Heart right ventricle (tissue), 16 donors: Measurements from ENCODE around the gene BAIAP2L2. TPM values are rescaled to one million over a fixed set of nuclear protein-coding genes. Genes with fewer than 3 reads are reported as not detected.

Experiments
- ATAC-seq, 8 donors: fragments of 200-7000 bp; cut with Tn5 transposase; one replicate each; pipeline ENCODE4 v1.9.1; 2020; ENCODE audit warnings: mild to moderate bottlenecking in 8 of 8, moderate library complexity in 8 of 8, moderate number of reproducible peaks in 1 of 8
- DNase-seq, 2 donors: peaks; one replicate each; pipeline ENCODE4 v3.0.0-alpha.2; 2020
- H3K27ac ChIP-seq, 10 donors: fragments of 200-600 bp; sonication (generic) in 2 of 10; one replicate each; pipeline versions ENCODE4 v1.5.0 to v1.8.0; 2020 to 2022; ENCODE audit warnings: mild to moderate bottlenecking in 3 of 10
- H3K27me3 ChIP-seq, 7 donors: fragments of 200-600 bp; one replicate each; pipeline ENCODE4 v1.8.0; 2021 to 2022; ENCODE audit warnings: mild to moderate bottlenecking in 2 of 7
- H3K36me3 ChIP-seq, 9 donors: fragments of 200-600 bp; sonication (generic) in 1 of 9; one replicate each; pipeline versions ENCODE4 v1.5.0 to v1.8.0; 2020 to 2022; ENCODE audit warnings: mild to moderate bottlenecking in 2 of 9
- H3K4me1 ChIP-seq, 9 donors: fragments of 200-600 bp; sonication (generic) in 1 of 9; one replicate each; pipeline versions ENCODE4 v1.5.0 to v1.8.0; 2020 to 2022; ENCODE audit warnings: mild to moderate bottlenecking in 4 of 9
- H3K4me3 ChIP-seq, 10 donors: fragments of 200-600 bp; sonication (generic) in 2 of 10; one replicate each; pipeline versions ENCODE4 v1.5.0 to v1.8.0; 2020 to 2022; ENCODE audit warnings: mild to moderate bottlenecking in 7 of 10, moderate library complexity in 2 of 10
- H3K9me3 ChIP-seq, 11 donors: fragments of 200-600 bp in 10 of 11; sonication (generic) in 2 of 11; one replicate each; pipeline versions ENCODE4 v1.5.0 to v1.8.0; 2013 to 2022; ENCODE audit warnings: mild to moderate bottlenecking in 2 of 11, control low read depth in 1 of 11, moderate library complexity in 1 of 11
- WGBS, 2 donors: extraction: QIAGEN DNeasy Blood & Tissue Kit; methylation state at CpG; one replicate each; pipeline ENCODE4 v1.1.7; 2013; ENCODE audit warnings: inconsistent platforms in 1 of 2; 5-methylcytosine and 5-hydroxymethylcytosine counted together
- intact Hi-C, 10 donors: fragments of 100-400 bp; cut with DNase I; formaldehyde crosslinking; loops; one replicate each; pipeline versions ENCODE4 v1.11.1 to v1.14.2; 2022
- polyA plus RNA-seq, 2 donors: library from polyadenylated mRNA; stranded (reverse); fragments of 200-250 nt; gene quantifications; one replicate each; pipeline ENCODE4 v1.2.3, GENCODE V29; 2013
- total RNA-seq, 10 donors: library from RNA; stranded (reverse); fragmentation: NEBNext Ultra II Directional in 3 of 10; extraction: Animal tissue kit (Norgen Biotek cat#: 25700) in 3 of 10; gene quantifications; one replicate each; pipeline versions ENCODE4 v1.2.1 to v1.2.4, GENCODE V29; 2021 to 2023
- TF ChIP-seq, protein P1 (sequence below), 9 donors: fragments of 200-600 bp; sonication (generic) in 2 of 9; IDR thresholded peaks; one replicate each; pipeline versions ENCODE4 v1.5.0 to v1.8.0; 2021 to 2022; ENCODE audit warnings: antibody characterized with exemption in 9 of 9, mild to moderate bottlenecking in 5 of 9, moderate library complexity in 1 of 9
- donor health status: Arrhythmogenic right ventricular cardiomyopathy.
- donor health status: ischemic (EF 13 %, LVEDD 7.1; RV severe dilation, severe dysfunction).
- donor health status: healthy with polysubstance abuse.
- donor health status: DM: no; HTN: yes; CAD: no.
- donor health status: DM: no; HTN: no; CAD: no.
- donor health status: ischemic (EF 25% LVEDD 6.9; RV normal size, moderate dysfunction).
- donor health status: ischemic (EF 25% LVEDD 5.7; RV mildly dilated, moderate dysfunction).
- donor health status: healthy.
- donor health status: DM: yes; HTN: yes; CAD: no.
- donor health status: Ischemic cardiomyopathy.
- donor health status: ischemic (EF 35%, LVEDD 5.7; RV mildly dilated, moderate dysfunction).
- donor health status: nonischemic (EF 11% LVEDD 7.7; RV severe dilation, severe dysfunction).
- donor health status: DM: yes; HTN: yes; CAD: no.
- donor health status: PGD.
- donor health status: ischemic (EF 29% LVEDD 5.4; RV normal size, mild dysfunction).
- donor health status: nonischemic (EF 23%, LVEDD 6.1; RV moderate dilation, normal function).

Gene BAIAP2L2
- total and polyA plus RNA-seq, 12 donors = 0.12 to 0.37 (median 0.21) TPM; not detected in 4

GRCh38 chr22:38141217-38141973 lies 30.9 kb upstream of the BAIAP2L2 start:
- Histone ChIP-seq H3K36me3 (peaks cover 0 to 54% (median 0%) of the 10 kb centered on the region in 9 donors), H3K9me3 (no peaks in the 10 kb centered on the region), H3K27me3 (no peaks in the 10 kb centered on the region), H3K27ac (no peak overlapping the region), H3K4me3 (no peak overlapping the region), H3K4me1 (peaks cover 0 to 5% (median 0%) of the 10 kb centered on the region in 9 donors)
- WGBS, 2 donors = 90 to 91% methylated on average over 16 of the region's 16 CpGs
- TF ChIP-seq, protein P1, sequence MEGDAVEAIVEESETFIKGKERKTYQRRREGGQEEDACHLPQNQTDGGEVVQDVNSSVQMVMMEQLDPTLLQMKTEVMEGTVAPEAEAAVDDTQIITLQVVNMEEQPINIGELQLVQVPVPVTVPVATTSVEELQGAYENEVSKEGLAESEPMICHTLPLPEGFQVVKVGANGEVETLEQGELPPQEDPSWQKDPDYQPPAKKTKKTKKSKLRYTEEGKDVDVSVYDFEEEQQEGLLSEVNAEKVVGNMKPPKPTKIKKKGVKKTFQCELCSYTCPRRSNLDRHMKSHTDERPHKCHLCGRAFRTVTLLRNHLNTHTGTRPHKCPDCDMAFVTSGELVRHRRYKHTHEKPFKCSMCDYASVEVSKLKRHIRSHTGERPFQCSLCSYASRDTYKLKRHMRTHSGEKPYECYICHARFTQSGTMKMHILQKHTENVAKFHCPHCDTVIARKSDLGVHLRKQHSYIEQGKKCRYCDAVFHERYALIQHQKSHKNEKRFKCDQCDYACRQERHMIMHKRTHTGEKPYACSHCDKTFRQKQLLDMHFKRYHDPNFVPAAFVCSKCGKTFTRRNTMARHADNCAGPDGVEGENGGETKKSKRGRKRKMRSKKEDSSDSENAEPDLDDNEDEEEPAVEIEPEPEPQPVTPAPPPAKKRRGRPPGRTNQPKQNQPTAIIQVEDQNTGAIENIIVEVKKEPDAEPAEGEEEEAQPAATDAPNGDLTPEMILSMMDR (IDR thresholded peaks at IDR 0.05) = no peak
- intact Hi-C loops = loop anchor here in 1 of 10 donors (10.0 kb wide), 1 partner anchor 193 kb away; no protein-coding TSS in a partner anchor
- DNase-seq (no peak), ATAC-seq (no peak)

DNA sequence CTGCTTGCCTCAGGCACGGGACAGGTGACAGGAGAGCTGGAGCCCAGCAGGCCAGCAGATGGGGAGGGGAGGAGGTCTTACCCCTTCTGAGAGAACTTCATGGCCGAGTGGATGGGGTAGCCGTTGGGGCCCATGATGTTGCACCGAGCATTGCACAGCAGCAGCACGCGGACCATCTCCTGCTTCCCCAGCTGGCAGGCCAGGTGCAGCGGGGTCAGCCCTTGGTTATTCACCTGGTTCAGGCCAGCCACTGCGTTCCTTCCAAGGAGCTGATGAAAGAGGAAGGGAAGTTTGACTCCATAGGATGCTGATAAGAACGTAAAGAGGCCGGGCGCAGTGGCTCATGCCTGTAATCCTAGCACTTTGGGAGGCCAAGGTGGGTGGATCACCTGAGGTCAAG lies 29.4 kb upstream of the BAIAP2L2 start:
- WGBS, 2 donors = 94 to 96% methylated on average over 11 of the region's 11 CpGs
- TF ChIP-seq, protein P1 (IDR thresholded peaks at IDR 0.05) = no peak
- intact Hi-C loops = loop anchor here in 1 of 10 donors (10.0 kb wide), 1 partner anchor 195 kb away; no protein-coding TSS in a partner anchor
- no peaks in the 10 kb centered on the region for H3K9me3 ChIP-seq
- DNase-seq (no peak), ATAC-seq (no peak)
- peaks cover 0 to 69% (median 5%) of the 10 kb centered on the region in 9 donors for H3K36me3 ChIP-seq
- peaks cover 0 to 5% (median 0%) of the 10 kb centered on the region in 9 donors for H3K4me1 ChIP-seq
- H3K4me3 ChIP-seq = no peak overlapping the region
- H3K27me3 ChIP-seq = no peaks in the 10 kb centered on the region
- no peak overlapping the region for H3K27ac ChIP-seq

DNA sequence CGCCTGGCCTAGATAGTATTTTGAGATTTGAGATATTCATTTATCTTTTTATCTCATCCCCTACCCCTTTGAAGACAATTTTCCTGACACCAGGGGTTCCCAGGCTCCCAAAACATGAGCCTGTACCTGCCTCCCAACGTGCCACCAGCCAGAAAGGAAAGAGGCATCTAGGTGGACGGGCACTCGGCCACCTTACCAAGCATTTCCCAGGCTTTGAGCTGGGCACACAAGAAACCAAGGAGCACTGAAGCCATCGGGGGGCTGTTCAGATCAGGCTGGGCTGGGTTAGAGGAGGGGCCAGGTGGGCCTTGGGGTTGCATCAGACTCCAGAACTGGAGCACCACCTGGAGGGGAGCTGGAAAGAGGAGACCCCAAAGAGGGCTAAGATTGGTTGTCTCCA lies 28.5 kb upstream of the BAIAP2L2 start:
- 86 to 92% methylated on average over 5 of the region's 5 CpGs for WGBS, 2 donors
- TF ChIP-seq, protein P1 (IDR thresholded peaks at IDR 0.05) = no peak

GRCh38 chr22:38137876-38138687 lies 27.6 kb upstream of the BAIAP2L2 start:
- Histone ChIP-seq H3K27me3 (no peaks in the 10 kb centered on the region), H3K27ac (no peak overlapping the region), H3K4me1 (peaks cover 0 to under 1% (median 0%) of the 10 kb centered on the region in 9 donors), H3K9me3 (no peaks in the 10 kb centered on the region), H3K4me3 (no peak overlapping the region), H3K36me3 (peaks cover 0 to 71% (median 0%) of the 10 kb centered on the region in 9 donors)
- intact Hi-C loops = no loop called here
- ATAC-seq (no peak), DNase-seq (no peak)
- 92 to 96% methylated on average over 9 of the region's 9 CpGs for WGBS, 2 donors
- TF ChIP-seq, protein P1 (IDR thresholded peaks at IDR 0.05) = no peak

More for the DNA sequence above, 28.5 kb upstream of the BAIAP2L2 start:
- DNase-seq (no peak), ATAC-seq (no peak)
- intact Hi-C loops = no loop called here
- no peak overlapping the region for H3K4me3 ChIP-seq
- no peaks in the 10 kb centered on the region for H3K9me3 ChIP-seq
- no peak overlapping the region for H3K27ac ChIP-seq
- H3K27me3 ChIP-seq = no peaks in the 10 kb centered on the region
- H3K4me1 ChIP-seq = peaks cover 0 to 5% (median 0%) of the 10 kb centered on the region in 9 donors
- H3K36me3 ChIP-seq = peaks cover 0 to 72% (median 8%) of the 10 kb centered on the region in 9 donors
